Gastroesophageal sphincter (tissue), 4 donors: ENCODE measurements around the gene PANK4. TPM values are rescaled to one million over a fixed set of nuclear protein-coding genes. Genes with fewer than 3 reads are reported as not detected.

Experiments
- ATAC-seq: fragments of 150-250 bp; one replicate; pipeline ENCODE4 v1.9.1; 2016; ENCODE audit warnings: mild to moderate bottlenecking, moderate library complexity
- H3K27ac ChIP-seq, 4 donors: fragments of 200-600 bp; sonication (generic) in 3 of 4; 1 replicate in 3 of 4; 2 replicates in 1 of 4; pipeline ENCODE4 v1.5.1; 2016 to 2019
- H3K27me3 ChIP-seq: fragments of 200-600 bp; sonication (generic); one replicate; pipeline ENCODE4 v1.5.1; 2019
- H3K36me3 ChIP-seq, 2 donors: fragments of 200-600 bp; sonication (generic); one replicate each; pipeline ENCODE4 v1.5.1; 2019; ENCODE audit warnings: control low read depth in 1 of 2
- H3K4me1 ChIP-seq, 3 donors: fragments of 200-600 bp; sonication (generic); 1 replicate in 2 of 3; 2 replicates in 1 of 3; pipeline ENCODE4 v1.5.1; 2016 to 2019; ENCODE audit warnings: control low read depth in 2 of 3
- H3K4me3 ChIP-seq, 2 donors: fragments of 200-600 bp; sonication (generic); one replicate each; pipeline ENCODE4 v1.5.1; 2019; ENCODE audit warnings: mild to moderate bottlenecking in 1 of 2, moderate library complexity in 1 of 2
- H3K9me3 ChIP-seq, 3 donors: fragments of 200-600 bp; sonication (generic); one replicate each; pipeline ENCODE4 v1.5.1; 2017 to 2019; ENCODE audit warnings: control low read depth in 2 of 3
- EP300 ChIP-seq: sonication (generic); formaldehyde crosslinking; IDR thresholded peaks from one replicate; pipeline ENCODE4 v1.6.1; 2017; ENCODE audit warnings: antibody characterized with exemption, mild to moderate bottlenecking
- POLR2A ChIP-seq, 2 donors: fragments of 450-650 bp; IDR thresholded peaks; one replicate each; pipeline ENCODE4 v1.6.1; 2017; ENCODE audit warnings: antibody characterized with exemption in 2 of 2, mild to moderate bottlenecking in 2 of 2, moderate library complexity in 1 of 2
- POLR2AphosphoS5 ChIP-seq: sonication (generic); formaldehyde crosslinking; IDR thresholded peaks from one replicate; pipeline ENCODE4 v1.6.1; 2017; ENCODE audit warnings: antibody characterized with exemption
- WGBS, 2 donors: methylation state at CpG; one replicate each; pipeline ENCODE4 v1.1.5; 2018; ENCODE audit warnings: low coverage in 1 of 2; 5-methylcytosine and 5-hydroxymethylcytosine counted together
- total RNA-seq, 4 donors: library from RNA; depleted of rRNA; stranded (reverse); fragments of >200 nt; gene quantifications; one replicate each; pipeline ENCODE4 v1.1.0, GENCODE V29; 2016
- TF ChIP-seq, protein P1 (sequence below), 4 experiments: fragments of 200-600 bp in 2 of 4; fragments of 450-650 bp in 2 of 4; sonication (generic) in 1 of 4; IDR thresholded peaks; one replicate each; pipeline ENCODE4 v1.5.1; 2017 to 2019; ENCODE audit warnings: antibody characterized with exemption in 4 of 4, mild to moderate bottlenecking in 2 of 4, moderate library complexity in 2 of 4

The PANK4 gene
- total RNA-seq, 4 donors from 2014 or later = 32.6 to 46.8 (median 34.0) TPM

- H3K9me3 ChIP-seq = no peaks in the 10 kb centered on the region
- H3K27me3 ChIP-seq = peaks cover 21% of the 10 kb centered on the region
- no peak for ATAC-seq
- no peaks in the 10 kb centered on the region for H3K4me1 ChIP-seq
- no peak overlapping the region for H3K27ac ChIP-seq
- no peak overlapping the region for H3K4me3 ChIP-seq
- WGBS, 2 donors = 74% methylated on average over 4 of the region's 10 CpGs; no CpG with 5 or more reads in 1 of the 2 donors
- TF ChIP-seq, protein P1, sequence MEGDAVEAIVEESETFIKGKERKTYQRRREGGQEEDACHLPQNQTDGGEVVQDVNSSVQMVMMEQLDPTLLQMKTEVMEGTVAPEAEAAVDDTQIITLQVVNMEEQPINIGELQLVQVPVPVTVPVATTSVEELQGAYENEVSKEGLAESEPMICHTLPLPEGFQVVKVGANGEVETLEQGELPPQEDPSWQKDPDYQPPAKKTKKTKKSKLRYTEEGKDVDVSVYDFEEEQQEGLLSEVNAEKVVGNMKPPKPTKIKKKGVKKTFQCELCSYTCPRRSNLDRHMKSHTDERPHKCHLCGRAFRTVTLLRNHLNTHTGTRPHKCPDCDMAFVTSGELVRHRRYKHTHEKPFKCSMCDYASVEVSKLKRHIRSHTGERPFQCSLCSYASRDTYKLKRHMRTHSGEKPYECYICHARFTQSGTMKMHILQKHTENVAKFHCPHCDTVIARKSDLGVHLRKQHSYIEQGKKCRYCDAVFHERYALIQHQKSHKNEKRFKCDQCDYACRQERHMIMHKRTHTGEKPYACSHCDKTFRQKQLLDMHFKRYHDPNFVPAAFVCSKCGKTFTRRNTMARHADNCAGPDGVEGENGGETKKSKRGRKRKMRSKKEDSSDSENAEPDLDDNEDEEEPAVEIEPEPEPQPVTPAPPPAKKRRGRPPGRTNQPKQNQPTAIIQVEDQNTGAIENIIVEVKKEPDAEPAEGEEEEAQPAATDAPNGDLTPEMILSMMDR (IDR thresholded peaks at IDR 0.05) = no peak
- TF ChIP-seq POLR2AphosphoS5 (no peak), EP300 (no peak), POLR2A (IDR thresholded peaks at IDR 0.05) (no peak)
- no peaks in the 10 kb centered on the region for H3K36me3 ChIP-seq
These were observed 44.5 kb downstream of the PANK4 start for GRCh38 chr1:2481885-2482284.

DNA sequence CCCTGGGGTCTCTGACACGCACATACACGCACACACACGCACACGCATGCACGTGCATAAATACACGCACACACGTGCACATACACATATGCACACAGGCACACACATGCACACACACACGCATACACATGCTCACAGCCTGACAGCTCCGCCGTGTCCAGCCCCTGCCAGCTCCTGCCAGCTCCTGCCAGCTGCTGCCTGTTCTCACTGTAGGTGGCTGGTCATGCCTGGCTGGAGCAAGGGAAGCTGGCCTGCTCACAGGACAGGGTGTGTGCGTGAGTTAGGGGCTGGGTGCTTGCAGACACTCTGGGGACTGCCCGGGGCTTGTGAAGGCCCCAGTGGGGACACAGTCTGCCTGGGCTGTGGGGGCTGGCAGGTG, 45.4 kb downstream of the PANK4 start:
- no peaks in the 10 kb centered on the region for H3K9me3 ChIP-seq
- no peak for TF ChIP-seq POLR2AphosphoS5
- TF ChIP-seq, protein P1 (IDR thresholded peaks at IDR 0.05) = no peak
- no peak for TF ChIP-seq POLR2A (IDR thresholded peaks at IDR 0.05)
- no peak for TF ChIP-seq EP300
- H3K4me1 ChIP-seq = no peaks in the 10 kb centered on the region

DNA sequence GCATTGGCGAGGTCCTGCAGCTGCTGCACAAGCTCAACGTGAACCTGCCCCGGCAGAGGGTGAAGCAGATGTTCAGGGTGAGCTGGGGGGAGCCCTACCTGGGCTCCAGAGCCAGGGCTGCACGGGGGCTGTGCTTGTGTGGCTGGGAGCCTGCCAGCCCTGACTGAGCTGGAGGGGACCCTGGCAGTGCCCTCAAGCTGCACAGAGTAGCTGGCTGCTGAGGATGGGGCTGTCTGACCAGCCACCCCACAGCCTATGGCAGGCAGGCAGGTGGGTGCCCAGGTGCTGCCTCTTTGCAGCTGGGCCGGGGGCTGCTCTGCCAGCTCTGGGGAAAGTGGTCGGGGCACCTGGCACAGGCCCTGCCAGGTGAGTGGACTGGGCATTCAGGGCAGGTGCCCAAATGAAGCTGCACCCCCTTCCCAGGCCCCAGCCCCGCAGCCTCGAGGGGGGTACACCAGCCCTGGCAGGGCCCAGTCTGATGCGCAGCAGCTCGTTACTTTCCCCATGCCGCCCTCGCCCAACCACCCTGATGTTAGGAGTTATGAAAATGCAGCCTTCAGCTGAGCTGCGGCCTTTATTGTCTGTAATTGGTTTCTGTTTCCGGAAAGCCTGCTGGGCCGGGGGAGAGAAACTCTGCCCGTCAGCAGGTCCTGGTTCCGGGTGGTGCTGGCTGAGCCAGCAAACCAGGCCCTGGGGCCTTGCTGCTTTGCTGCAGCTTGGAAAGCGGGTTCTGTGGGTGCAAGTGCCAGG, 46.0 kb downstream of the PANK4 start:
- TF ChIP-seq POLR2A (IDR thresholded peaks at IDR 0.05) (no peak), POLR2AphosphoS5 (no peak), EP300 (no peak)
- TF ChIP-seq, protein P1 (IDR thresholded peaks at IDR 0.05) = no peak
- ATAC-seq = no peak
- Histone ChIP-seq H3K4me1 (no peaks in the 10 kb centered on the region), H3K4me3 (no peak overlapping the region), H3K27ac (no peak overlapping the region), H3K9me3 (no peaks in the 10 kb centered on the region), H3K27me3 (peaks cover 31% of the 10 kb centered on the region), H3K36me3 (no peaks in the 10 kb centered on the region)
- 88% methylated on average over 3 of the region's 18 CpGs; no CpG with 5 or more reads in 1 of the 2 donors for WGBS, 2 donors

More for the DNA sequence above, 45.4 kb downstream of the PANK4 start:
- no CpG with 5 or more reads among the region's 12 CpGs for WGBS, 2 donors
- no peak for ATAC-seq
- H3K27me3 ChIP-seq = peaks cover 30% of the 10 kb centered on the region
- no peak overlapping the region for H3K4me3 ChIP-seq
- H3K36me3 ChIP-seq = no peaks in the 10 kb centered on the region
- no peak overlapping the region for H3K27ac ChIP-seq

GRCh38 chr1:2479618-2480017, 46.8 kb downstream of the PANK4 start:
- Histone ChIP-seq H3K27ac (no peak overlapping the region), H3K4me3 (no peak overlapping the region), H3K9me3 (no peaks in the 10 kb centered on the region), H3K27me3 (peaks cover 31% of the 10 kb centered on the region), H3K4me1 (no peaks in the 10 kb centered on the region), H3K36me3 (no peaks in the 10 kb centered on the region)
- no CpG with 5 or more reads among the region's 28 CpGs for WGBS, 2 donors
- TF ChIP-seq, protein P1 (IDR thresholded peaks at IDR 0.05) = no peak
- TF ChIP-seq EP300 = no peak
- TF ChIP-seq POLR2AphosphoS5 = no peak
- TF ChIP-seq POLR2A (IDR thresholded peaks at IDR 0.05) = no peak
- ATAC-seq = no peak

DNA sequence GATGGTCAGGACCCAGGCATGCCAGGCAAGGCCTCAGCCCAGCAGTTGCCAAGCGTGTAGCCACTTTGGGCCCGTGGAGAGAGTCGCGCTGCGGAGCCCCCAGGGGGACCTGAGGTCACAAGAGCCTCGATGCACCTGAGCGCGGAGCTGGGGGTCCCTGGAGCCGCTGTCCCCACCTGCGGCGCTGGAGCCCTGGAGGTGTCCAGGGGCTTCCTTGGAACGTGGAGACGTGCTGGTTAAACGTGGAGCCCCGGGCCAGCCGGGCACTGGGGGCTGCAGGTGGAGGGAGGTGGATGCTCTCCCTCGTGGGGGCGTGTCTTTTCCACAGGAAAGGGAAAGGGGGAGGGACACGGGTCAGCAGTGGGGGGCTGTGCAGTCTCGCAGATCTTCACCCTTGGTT, 47.2 kb downstream of the PANK4 start:
- Histone ChIP-seq H3K4me1 (no peaks in the 10 kb centered on the region), H3K36me3 (no peaks in the 10 kb centered on the region), H3K27ac (no peak overlapping the region), H3K9me3 (no peaks in the 10 kb centered on the region), H3K4me3 (no peak overlapping the region), H3K27me3 (peaks cover 31% of the 10 kb centered on the region)
- TF ChIP-seq, protein P1 (IDR thresholded peaks at IDR 0.05) = no peak
- TF ChIP-seq POLR2AphosphoS5 = no peak
- no peak for TF ChIP-seq EP300
- no peak for TF ChIP-seq POLR2A (IDR thresholded peaks at IDR 0.05)
- ATAC-seq = no peak
- WGBS, 2 donors = no CpG with 5 or more reads among the region's 20 CpGs
